ENCODE data around the gene ATXN7L1. TPM values are rescaled to one million over a fixed set of nuclear protein-coding genes. Genes with fewer than 3 reads are reported as not detected.

ATXN7L1 gene
- total and polyA plus RNA-seq, 9 donors, result 5.0 to 17.6 (median 11.4) TPM

- H3K27me3 ChIP-seq, result no peaks in the 10 kb centered on the region
- 91 to 95% (median 93%) methylated on average over 4 of the region's 4 CpGs for WGBS, 3 donors
- H3K9me3 ChIP-seq, result no peaks in the 10 kb centered on the region
- DNase-seq, result no peak
- no peaks in the 10 kb centered on the region for H3K36me3 ChIP-seq
- H3K4me1 ChIP-seq (ENCODE audit: insufficient read depth), result peaks cover 13% of the 10 kb centered on the region
- no peak for TF ChIP-seq EP300 (IDR thresholded peaks at IDR 0.05)
- TF ChIP-seq CTCF (IDR thresholded peaks at IDR 0.05), result no peak
- no peak for TF ChIP-seq POLR2A (IDR thresholded peaks at IDR 0.05)
- no peak overlapping the region for H3K4me3 ChIP-seq
- no peak overlapping the region for H3K27ac ChIP-seq
- intact Hi-C loops (cut with DNase I), result no loop called here
Measured at GRCh38 chr7:105677410-105677730, 199.0 kb downstream of the ATXN7L1 start.

GRCh38 chr7:105675934-105676371 lies 200.4 kb downstream of the ATXN7L1 start:
- no peaks in the 10 kb centered on the region for H3K27me3 ChIP-seq
- 91 to 95% (median 94%) methylated on average over 8 of the region's 8 CpGs for WGBS, 3 donors
- intact Hi-C loops (cut with DNase I), result no loop called here
- H3K36me3 ChIP-seq, result no peaks in the 10 kb centered on the region
- H3K4me3 ChIP-seq, result no peak overlapping the region
- peaks cover 13% of the 10 kb centered on the region for H3K4me1 ChIP-seq (ENCODE audit: insufficient read depth)
- DNase-seq, result peak in 1 of 5 donors; percentile 32
- no peak overlapping the region for H3K27ac ChIP-seq
- no peaks in the 10 kb centered on the region for H3K9me3 ChIP-seq
- no peak for TF ChIP-seq CTCF (IDR thresholded peaks at IDR 0.05)
- no peak for TF ChIP-seq POLR2A (IDR thresholded peaks at IDR 0.05)
- no peak for TF ChIP-seq EP300 (IDR thresholded peaks at IDR 0.05)

GRCh38 chr7:105674200-105674920 lies 202.0 kb downstream of the ATXN7L1 start:
- WGBS, 3 donors, result 93 to 98% (median 95%) methylated on average over 4 of the region's 4 CpGs
- intact Hi-C loops (cut with DNase I), result no loop called here
- Histone ChIP-seq H3K36me3 (no peaks in the 10 kb centered on the region), H3K4me1 (ENCODE audit: insufficient read depth) (peaks cover 6% of the 10 kb centered on the region), H3K4me3 (no peak overlapping the region), H3K9me3 (no peaks in the 10 kb centered on the region), H3K27me3 (no peaks in the 10 kb centered on the region), H3K27ac (no peak overlapping the region)
- DNase-seq, result no peak
- TF ChIP-seq EP300 (IDR thresholded peaks at IDR 0.05) (no peak), CTCF (IDR thresholded peaks at IDR 0.05) (no peak), POLR2A (IDR thresholded peaks at IDR 0.05) (no peak)

- DNase-seq, result no peak
- H3K4me1 ChIP-seq (ENCODE audit: insufficient read depth), result peaks cover 3% of the 10 kb centered on the region
- no peak overlapping the region for H3K4me3 ChIP-seq
- WGBS, 3 donors, result 83 to 84% (median 84%) methylated on average over 7 of the region's 7 CpGs
- H3K9me3 ChIP-seq, result no peaks in the 10 kb centered on the region
- no peaks in the 10 kb centered on the region for H3K27me3 ChIP-seq
- no peaks in the 10 kb centered on the region for H3K36me3 ChIP-seq
- intact Hi-C loops (cut with DNase I), result no loop called here
- TF ChIP-seq CTCF (IDR thresholded peaks at IDR 0.05), result no peak
- no peak overlapping the region for H3K27ac ChIP-seq
Measured at GRCh38 chr7:105673367-105674084, 202.9 kb downstream of the ATXN7L1 start.
